HepG2 (cell line): ENCODE data around the gene FETUB. TPM values are rescaled to one million over a fixed set of nuclear protein-coding genes. Genes with fewer than 3 reads are reported as not detected.

Source experiments
- CAMTA2 ChIP-seq: sonication (generic); formaldehyde crosslinking; IDR thresholded peaks from 2 replicates; pipeline ENCODE4 v1.4.0; 2020; ENCODE audit warnings: mild to moderate bottlenecking, missing genetic modification reagents, borderline replicate concordance
- ISL2 ChIP-seq: sonication (generic); formaldehyde crosslinking; IDR thresholded peaks from 2 replicates; pipeline ENCODE4 v1.5.0; 2020; ENCODE audit warnings: missing genetic modification reagents
- KMT2A ChIP-seq: sonication (generic); formaldehyde crosslinking; IDR thresholded peaks from 2 replicates; pipeline ENCODE4 v1.4.0; 2020; ENCODE audit warnings: missing genetic modification reagents
- MAZ ChIP-seq, 2 experiments: sonication (generic) in 1 of 2; formaldehyde crosslinking in 1 of 2; IDR thresholded peaks; 2 replicates each; pipeline versions ENCODE4 v1.5.0 to v1.6.1; 2012 to 2020; ENCODE audit warnings: low read depth in 2 of 2, mild to moderate bottlenecking in 2 of 2, borderline replicate concordance in 1 of 2, improper control_type of control experiment in 1 of 2, low read length in 1 of 2, missing genetic modification reagents in 1 of 2, moderate library complexity in 1 of 2
- NR2F6 ChIP-seq, 2 experiments: IDR thresholded peaks; 2 replicates each; pipeline ENCODE4 v1.6.1; 2016; ENCODE audit warnings: antibody characterized with exemption in 1 of 2, mild to moderate bottlenecking in 1 of 2
- NRL ChIP-seq: sonication (generic); formaldehyde crosslinking; IDR thresholded peaks from 2 replicates; pipeline ENCODE4 v1.5.0; 2020; ENCODE audit warnings: missing genetic modification reagents, mild to moderate bottlenecking, moderate library complexity, borderline replicate concordance
- PITX1 ChIP-seq: sonication (generic); formaldehyde crosslinking; IDR thresholded peaks from 2 replicates; pipeline ENCODE4 v1.5.1; 2020; ENCODE audit warnings: mild to moderate bottlenecking, missing genetic modification reagents
- PRDM10 ChIP-seq: sonication (generic); formaldehyde crosslinking; IDR thresholded peaks from 2 replicates; pipeline ENCODE4 v1.4.0; 2020; ENCODE audit warnings: low read depth, missing genetic modification reagents
- SIX1 ChIP-seq: sonication (generic); formaldehyde crosslinking; IDR thresholded peaks from 2 replicates; pipeline ENCODE4 v1.4.0; 2020; ENCODE audit warnings: missing genetic modification reagents, borderline replicate concordance
- SNRNP70 ChIP-seq: fragments of 200-400 bp; formaldehyde crosslinking; IDR thresholded peaks from 2 replicates; pipeline ENCODE4 v1.6.1; 2017; ENCODE audit warnings: mild to moderate bottlenecking, low read depth, low read length, moderate library complexity
- STAG1 ChIP-seq: sonication (generic); formaldehyde crosslinking; IDR thresholded peaks from 2 replicates; pipeline ENCODE4 v1.4.0; 2020; ENCODE audit warnings: missing genetic modification reagents
- TEAD3 ChIP-seq: optimal IDR thresholded peaks from 2 replicates; pipeline ENCODE3; 2016; ENCODE audit warnings: borderline replicate concordance
- ZBTB8A ChIP-seq: sonication (generic); formaldehyde crosslinking; IDR thresholded peaks from 2 replicates; pipeline ENCODE4 v1.4.0; 2020; ENCODE audit warnings: mild to moderate bottlenecking, low read depth, missing genetic modification reagents, borderline replicate concordance
- ZNF17 ChIP-seq: sonication (generic); formaldehyde crosslinking; IDR thresholded peaks from 2 replicates; pipeline ENCODE4 v1.5.0; 2020; ENCODE audit warnings: mild to moderate bottlenecking, missing genetic modification reagents
- polyA plus RNA-seq, 8 experiments: library from polyadenylated mRNA; depleted of rRNA in 3 of 8; stranded (reverse) in 7 of 8; unstranded in 1 of 8; fragments of >200 nt; fragmentation: Illumina TruSeq in 4 of 8; extraction: Trizol in 4 of 8; gene quantifications; 2 replicates each; pipeline versions ENCODE4 v1.2.1 to v1.2.3, GENCODE V29; 2011 to 2016; ENCODE audit warnings: low read depth in 4 of 8, missing spikeins in 1 of 8, mixed read lengths in 1 of 8; ENCODE audit not compliant: insufficient read depth in 1 of 8
- total RNA-seq, 5 experiments: library from RNA; depleted of rRNA; stranded (reverse); fragments of >200 nt; fragmentation: Illumina TruSeq; extraction: Trizol; gene quantifications; 2 replicates each; pipeline ENCODE4 v1.2.3, GENCODE V29; 2016; ENCODE audit warnings: low read depth in 1 of 5
- TF ChIP-seq, protein P1 (sequence below): sonication (generic); formaldehyde crosslinking; IDR thresholded peaks from 2 replicates; pipeline ENCODE4 v1.9.0; 2021; ENCODE audit warnings: missing genetic modification reagents, mild to moderate bottlenecking, borderline replicate concordance
- TF ChIP-seq, protein P2 (sequence below): sonication (generic); formaldehyde crosslinking; IDR thresholded peaks from 2 replicates; pipeline ENCODE4 v1.4.0; 2020; ENCODE audit warnings: mild to moderate bottlenecking, missing genetic modification reagents

Gene FETUB
- total and polyA plus RNA-seq, 2 of the 13 experiments (the other 11 are each of a cell fraction or from before 2014, with no cell fraction given): 2.1 to 4.4 TPM

DNA sequence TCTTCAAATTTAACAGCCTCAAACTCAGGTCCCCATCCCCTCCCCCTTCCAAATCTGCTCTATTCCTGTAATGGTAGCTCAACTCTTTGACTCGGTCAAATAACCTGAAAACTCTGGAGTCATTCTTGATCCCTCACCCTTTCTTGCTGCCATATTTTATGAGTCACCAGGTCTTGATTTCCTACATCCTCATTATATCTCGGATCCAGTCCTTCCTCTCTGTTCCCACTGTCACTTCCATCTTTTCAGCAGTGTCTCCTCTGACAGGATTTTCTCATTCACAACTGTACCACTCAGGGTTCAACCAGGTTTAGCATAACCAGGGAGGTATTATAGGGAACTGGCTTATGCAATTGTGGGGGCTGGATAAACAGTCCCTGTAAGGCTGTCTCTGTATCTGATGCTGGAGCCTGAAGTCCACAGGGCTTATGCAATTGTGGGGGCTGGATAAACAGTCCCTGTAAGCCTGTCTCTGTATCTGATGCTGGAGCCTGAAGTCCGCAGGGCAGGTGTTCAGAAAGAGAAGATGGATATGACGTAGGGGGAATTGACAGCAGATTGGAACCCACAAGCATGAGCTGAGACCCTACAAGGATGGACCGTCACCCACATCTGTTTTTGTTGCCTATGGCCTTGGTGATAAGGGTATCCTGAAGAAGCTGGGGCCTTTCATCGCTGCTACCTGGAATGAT is 9.1 kb upstream of the FETUB start (continued):
- TF ChIP-seq KMT2A (CRISPR knock-in tag): 0 out of 2 replicates have a peak, but pooled peaks have one; percentile 37
- TF ChIP-seq, protein P1, sequence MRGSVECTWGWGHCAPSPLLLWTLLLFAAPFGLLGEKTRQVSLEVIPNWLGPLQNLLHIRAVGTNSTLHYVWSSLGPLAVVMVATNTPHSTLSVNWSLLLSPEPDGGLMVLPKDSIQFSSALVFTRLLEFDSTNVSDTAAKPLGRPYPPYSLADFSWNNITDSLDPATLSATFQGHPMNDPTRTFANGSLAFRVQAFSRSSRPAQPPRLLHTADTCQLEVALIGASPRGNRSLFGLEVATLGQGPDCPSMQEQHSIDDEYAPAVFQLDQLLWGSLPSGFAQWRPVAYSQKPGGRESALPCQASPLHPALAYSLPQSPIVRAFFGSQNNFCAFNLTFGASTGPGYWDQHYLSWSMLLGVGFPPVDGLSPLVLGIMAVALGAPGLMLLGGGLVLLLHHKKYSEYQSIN (CRISPR knock-in tag): no peak
- TF ChIP-seq NRL (CRISPR knock-in tag): no peak
- peak; percentile 62 for TF ChIP-seq TEAD3 (CRISPR knock-in tag)
- peak; percentile 84 for TF ChIP-seq NR2F6 (IDR thresholded peaks at IDR 0.05)
- peak; percentile 81 for TF ChIP-seq NR2F6 (CRISPR knock-in tag; IDR thresholded peaks at IDR 0.05)
- no peak for TF ChIP-seq SNRNP70
- TF ChIP-seq ZNF17 (CRISPR knock-in tag): no peak
- no peak for TF ChIP-seq CAMTA2
- peak; percentile 30 for TF ChIP-seq STAG1 (CRISPR knock-in tag)
- peak; percentile 80; the same call in 1 of the 2 replicates for TF ChIP-seq MAZ (IDR thresholded peaks at IDR 0.05; ENCODE audit: borderline replicate concordance, low read depth, low read length)
- peak; percentile 86 for TF ChIP-seq MAZ (CRISPR knock-in tag; IDR thresholded peaks at IDR 0.05; ENCODE audit: low read depth)
- TF ChIP-seq PITX1: peak; percentile 95
- TF ChIP-seq ZBTB8A (CRISPR knock-in tag): no peak
- TF ChIP-seq, protein P2, sequence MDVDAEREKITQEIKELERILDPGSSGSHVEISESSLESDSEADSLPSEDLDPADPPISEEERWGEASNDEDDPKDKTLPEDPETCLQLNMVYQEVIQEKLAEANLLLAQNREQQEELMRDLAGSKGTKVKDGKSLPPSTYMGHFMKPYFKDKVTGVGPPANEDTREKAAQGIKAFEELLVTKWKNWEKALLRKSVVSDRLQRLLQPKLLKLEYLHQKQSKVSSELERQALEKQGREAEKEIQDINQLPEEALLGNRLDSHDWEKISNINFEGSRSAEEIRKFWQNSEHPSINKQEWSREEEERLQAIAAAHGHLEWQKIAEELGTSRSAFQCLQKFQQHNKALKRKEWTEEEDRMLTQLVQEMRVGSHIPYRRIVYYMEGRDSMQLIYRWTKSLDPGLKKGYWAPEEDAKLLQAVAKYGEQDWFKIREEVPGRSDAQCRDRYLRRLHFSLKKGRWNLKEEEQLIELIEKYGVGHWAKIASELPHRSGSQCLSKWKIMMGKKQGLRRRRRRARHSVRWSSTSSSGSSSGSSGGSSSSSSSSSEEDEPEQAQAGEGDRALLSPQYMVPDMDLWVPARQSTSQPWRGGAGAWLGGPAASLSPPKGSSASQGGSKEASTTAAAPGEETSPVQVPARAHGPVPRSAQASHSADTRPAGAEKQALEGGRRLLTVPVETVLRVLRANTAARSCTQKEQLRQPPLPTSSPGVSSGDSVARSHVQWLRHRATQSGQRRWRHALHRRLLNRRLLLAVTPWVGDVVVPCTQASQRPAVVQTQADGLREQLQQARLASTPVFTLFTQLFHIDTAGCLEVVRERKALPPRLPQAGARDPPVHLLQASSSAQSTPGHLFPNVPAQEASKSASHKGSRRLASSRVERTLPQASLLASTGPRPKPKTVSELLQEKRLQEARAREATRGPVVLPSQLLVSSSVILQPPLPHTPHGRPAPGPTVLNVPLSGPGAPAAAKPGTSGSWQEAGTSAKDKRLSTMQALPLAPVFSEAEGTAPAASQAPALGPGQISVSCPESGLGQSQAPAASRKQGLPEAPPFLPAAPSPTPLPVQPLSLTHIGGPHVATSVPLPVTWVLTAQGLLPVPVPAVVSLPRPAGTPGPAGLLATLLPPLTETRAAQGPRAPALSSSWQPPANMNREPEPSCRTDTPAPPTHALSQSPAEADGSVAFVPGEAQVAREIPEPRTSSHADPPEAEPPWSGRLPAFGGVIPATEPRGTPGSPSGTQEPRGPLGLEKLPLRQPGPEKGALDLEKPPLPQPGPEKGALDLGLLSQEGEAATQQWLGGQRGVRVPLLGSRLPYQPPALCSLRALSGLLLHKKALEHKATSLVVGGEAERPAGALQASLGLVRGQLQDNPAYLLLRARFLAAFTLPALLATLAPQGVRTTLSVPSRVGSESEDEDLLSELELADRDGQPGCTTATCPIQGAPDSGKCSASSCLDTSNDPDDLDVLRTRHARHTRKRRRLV: no peak
- no peak for TF ChIP-seq SIX1 (CRISPR knock-in tag)
- TF ChIP-seq PRDM10 (CRISPR knock-in tag): no peak
- TF ChIP-seq ISL2 (CRISPR knock-in tag): peak; percentile 71
